Neural crest cell (in vitro differentiated cells): ENCODE measurements around the gene NUPR2. TPM values are rescaled to one million over a fixed set of nuclear protein-coding genes. Genes with fewer than 3 reads are reported as not detected.
A peak's percentile ranks its signal among the peaks of the same experiment; 100 is the strongest.
"Not testable (repeated sequence)": the region's sequence is repeated elsewhere in the genome, so short reads cannot be mapped to it uniquely, and the experiment has no call there.

Experiments
- DNase-seq: peaks from one replicate; pipeline ENCODE4 v3.0.0; 2021; ENCODE audit warnings: low read depth, mixed read lengths, low spot score
- H3K27ac Mint-ChIP-seq: one replicate; pipeline ENCODE4 v1.8.0; 2021; ENCODE audit warnings: mild to moderate bottlenecking, mixed read lengths; ENCODE audit not compliant: unreplicated experiment
- H3K27me3 Mint-ChIP-seq: 2 replicates; pipeline ENCODE4 v1.8.0; 2021; ENCODE audit warnings: low read depth, mild to moderate bottlenecking, mixed read lengths
- H3K36me3 Mint-ChIP-seq: 2 replicates; pipeline ENCODE4 v1.8.0; 2021; ENCODE audit warnings: low read depth, mild to moderate bottlenecking, mixed read lengths
- H3K4me1 Mint-ChIP-seq: 2 replicates; pipeline ENCODE4 v1.8.0; 2021; ENCODE audit warnings: mixed read lengths
- H3K4me3 Mint-ChIP-seq: one replicate; pipeline ENCODE4 v1.8.0; 2021; ENCODE audit warnings: mild to moderate bottlenecking, mixed read lengths
- H3K9me3 Mint-ChIP-seq: 2 replicates; pipeline ENCODE4 v1.8.0; 2021; ENCODE audit warnings: mixed read lengths
- total RNA-seq: library from RNA; stranded (reverse); gene quantifications from 2 replicates; pipeline ENCODE4 v1.2.1, GENCODE V29; 2021
- TF ChIP-seq, protein P1 (sequence below): fragments of 200-600 bp; sonication (generic); conservative IDR thresholded peaks from 2 replicates; pipeline ENCODE4 v1.5.0; 2021; ENCODE audit warnings: antibody characterized with exemption, mild to moderate bottlenecking

NUPR2 gene
- total RNA-seq, 1 donor from 2014 or later = not detected

DNA sequence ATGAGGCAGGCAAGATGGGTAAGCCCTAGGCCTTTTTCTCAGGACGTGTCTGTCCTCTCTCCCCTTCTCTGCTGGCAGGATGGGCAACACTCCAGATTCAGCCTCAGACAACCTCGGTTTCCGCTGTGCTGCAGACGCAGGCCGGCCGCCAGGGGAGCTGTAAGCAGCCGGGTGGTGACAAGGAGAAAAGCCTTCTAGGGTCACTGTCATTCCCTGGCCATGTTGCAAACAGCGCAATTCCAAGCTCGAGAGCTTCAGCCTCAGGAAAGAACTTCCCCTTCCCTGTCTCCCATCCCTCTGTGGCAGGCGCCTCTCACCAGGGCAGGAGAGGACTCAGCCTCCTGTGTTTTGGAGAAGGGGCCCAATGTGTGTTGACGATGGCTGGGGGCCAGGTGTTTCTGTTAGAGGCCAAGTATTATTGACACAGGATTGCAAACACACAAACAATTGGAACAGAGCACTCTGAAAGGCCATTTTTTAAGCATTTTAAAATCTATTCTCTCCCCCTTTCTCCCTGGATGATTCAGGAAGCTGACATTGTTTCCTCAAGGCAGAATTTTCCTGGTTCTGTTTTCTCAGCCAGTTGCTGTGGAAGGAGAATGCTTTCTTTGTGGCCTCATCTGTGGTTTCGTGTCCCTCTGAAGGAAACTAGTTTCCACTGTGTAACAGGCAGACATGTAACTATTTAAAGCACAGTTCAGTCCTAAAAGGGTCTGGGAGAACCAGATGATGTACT, 36.6 kb downstream of the NUPR2 start:
- H3K4me1 Mint-ChIP-seq = no peaks in the 10 kb centered on the region
- TF ChIP-seq, protein P1, sequence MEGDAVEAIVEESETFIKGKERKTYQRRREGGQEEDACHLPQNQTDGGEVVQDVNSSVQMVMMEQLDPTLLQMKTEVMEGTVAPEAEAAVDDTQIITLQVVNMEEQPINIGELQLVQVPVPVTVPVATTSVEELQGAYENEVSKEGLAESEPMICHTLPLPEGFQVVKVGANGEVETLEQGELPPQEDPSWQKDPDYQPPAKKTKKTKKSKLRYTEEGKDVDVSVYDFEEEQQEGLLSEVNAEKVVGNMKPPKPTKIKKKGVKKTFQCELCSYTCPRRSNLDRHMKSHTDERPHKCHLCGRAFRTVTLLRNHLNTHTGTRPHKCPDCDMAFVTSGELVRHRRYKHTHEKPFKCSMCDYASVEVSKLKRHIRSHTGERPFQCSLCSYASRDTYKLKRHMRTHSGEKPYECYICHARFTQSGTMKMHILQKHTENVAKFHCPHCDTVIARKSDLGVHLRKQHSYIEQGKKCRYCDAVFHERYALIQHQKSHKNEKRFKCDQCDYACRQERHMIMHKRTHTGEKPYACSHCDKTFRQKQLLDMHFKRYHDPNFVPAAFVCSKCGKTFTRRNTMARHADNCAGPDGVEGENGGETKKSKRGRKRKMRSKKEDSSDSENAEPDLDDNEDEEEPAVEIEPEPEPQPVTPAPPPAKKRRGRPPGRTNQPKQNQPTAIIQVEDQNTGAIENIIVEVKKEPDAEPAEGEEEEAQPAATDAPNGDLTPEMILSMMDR = no peak
- no peak overlapping the region for H3K4me3 Mint-ChIP-seq
- H3K27ac Mint-ChIP-seq = no peak overlapping the region
- H3K9me3 Mint-ChIP-seq = no peaks in the 10 kb centered on the region
- no peak for DNase-seq
- peaks cover 5% of the 10 kb centered on the region for H3K36me3 Mint-ChIP-seq
- no peaks in the 10 kb centered on the region for H3K27me3 Mint-ChIP-seq

DNA sequence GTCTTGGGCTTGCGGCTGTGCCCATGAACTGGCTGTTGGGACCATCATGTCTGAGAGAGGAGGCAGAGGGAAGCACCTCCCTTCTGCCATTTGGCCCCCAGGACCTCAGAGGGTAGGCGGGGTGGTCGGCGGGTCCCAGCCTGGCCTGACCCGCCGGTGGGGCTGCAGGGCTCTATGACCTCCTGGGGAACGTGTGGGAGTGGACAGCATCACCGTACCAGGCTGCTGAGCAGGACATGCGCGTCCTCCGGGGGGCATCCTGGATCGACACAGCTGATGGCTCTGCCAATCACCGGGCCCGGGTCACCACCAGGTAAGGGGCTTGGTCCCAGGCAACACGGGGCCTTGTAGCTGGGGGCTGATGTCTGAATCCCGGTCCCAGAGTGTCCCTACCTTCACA, 38.0 kb downstream of the NUPR2 start:
- no peaks in the 10 kb centered on the region for H3K9me3 Mint-ChIP-seq
- H3K4me3 Mint-ChIP-seq = no peak overlapping the region
- TF ChIP-seq, protein P1 = no peak
- DNase-seq = no peak
- H3K27me3 Mint-ChIP-seq = no peaks in the 10 kb centered on the region
- H3K27ac Mint-ChIP-seq = no peak overlapping the region
- H3K4me1 Mint-ChIP-seq = peaks cover 4% of the 10 kb centered on the region
- H3K36me3 Mint-ChIP-seq = peaks cover 7% of the 10 kb centered on the region

DNA sequence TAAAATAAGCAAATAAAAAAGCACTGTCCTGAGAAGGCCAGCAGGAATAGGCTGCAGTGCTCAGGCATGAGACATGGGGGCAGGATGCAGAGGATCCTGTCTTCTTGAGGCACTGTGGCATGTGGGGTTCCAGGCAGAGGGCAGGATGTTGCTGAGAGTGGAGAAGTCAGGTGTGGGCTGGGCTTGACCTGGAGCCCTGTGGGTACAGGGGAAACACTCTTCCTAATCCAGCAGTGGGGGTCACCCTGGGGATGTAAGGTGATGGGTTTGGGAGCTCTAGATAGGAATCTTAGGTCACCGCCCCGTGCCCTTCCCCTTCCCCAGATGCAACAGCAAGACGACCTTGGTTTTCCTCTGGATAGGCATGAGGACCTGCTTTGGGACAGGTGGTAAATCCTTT, 38.5 kb downstream of the NUPR2 start:
- Mint-ChIP-seq H3K27me3 (no peaks in the 10 kb centered on the region), H3K4me1 (peaks cover 4% of the 10 kb centered on the region), H3K4me3 (no peak overlapping the region), H3K36me3 (peaks cover 11% of the 10 kb centered on the region), H3K9me3 (no peaks in the 10 kb centered on the region), H3K27ac (no peak overlapping the region)
- no peak for DNase-seq
- TF ChIP-seq, protein P1 = no peak

DNA sequence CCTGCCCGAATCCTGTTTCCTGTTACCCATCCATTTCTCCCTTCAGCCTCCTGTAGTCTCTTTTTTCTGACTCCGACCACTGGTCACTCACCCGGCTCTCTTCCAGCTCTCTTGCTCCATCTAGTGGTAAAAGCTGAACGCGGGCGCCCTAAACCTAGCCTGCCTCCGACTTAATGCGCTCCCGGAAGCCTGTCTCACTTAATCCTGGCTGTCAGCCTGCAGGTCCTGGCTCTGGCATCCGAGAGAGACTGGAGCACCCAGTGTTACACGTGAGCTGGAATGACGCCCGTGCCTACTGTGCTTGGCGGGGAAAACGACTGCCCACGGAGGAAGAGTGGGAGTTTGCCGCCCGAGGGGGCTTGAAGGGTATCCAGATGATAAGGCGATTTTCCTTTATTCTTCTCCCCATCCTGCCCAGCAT, 41.8 kb downstream of the NUPR2 start:
- Mint-ChIP-seq H3K4me1 (peaks cover 4% of the 10 kb centered on the region), H3K4me3 (no peak overlapping the region), H3K9me3 (no peaks in the 10 kb centered on the region), H3K27me3 (no peaks in the 10 kb centered on the region), H3K27ac (no peak overlapping the region), H3K36me3 (peaks cover 16% of the 10 kb centered on the region)
- DNase-seq = peak; percentile 84
- TF ChIP-seq, protein P1 = peak; percentile 96

DNA sequence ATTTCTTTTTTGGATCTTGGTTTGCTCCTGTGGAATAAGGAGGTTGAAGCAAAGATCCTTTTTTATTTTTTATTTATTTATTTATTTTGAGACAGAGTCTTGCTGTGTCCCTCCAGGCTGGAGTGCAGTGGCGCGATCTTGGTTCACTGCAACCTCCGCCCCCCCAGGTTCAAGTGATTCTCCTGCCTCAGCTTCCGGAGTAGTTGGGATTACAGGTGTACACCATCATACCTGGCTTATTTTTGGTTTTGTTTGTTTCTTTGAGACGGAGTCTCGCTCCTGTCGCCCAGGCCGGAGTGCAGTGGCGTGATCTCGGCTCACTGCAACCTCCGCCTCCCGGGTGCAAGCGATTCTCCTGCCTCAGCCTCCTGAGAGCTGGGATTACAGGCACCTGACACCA, 49.8 kb downstream of the NUPR2 start:
- peaks cover 21% of the 10 kb centered on the region for H3K36me3 Mint-ChIP-seq
- not testable (repeated sequence) for H3K4me3 Mint-ChIP-seq, DNase-seq, H3K9me3 Mint-ChIP-seq, H3K27me3 Mint-ChIP-seq, H3K27ac Mint-ChIP-seq
- peaks cover 26% of the 10 kb centered on the region for H3K4me1 Mint-ChIP-seq

Other genes with a start within 250 kb of the NUPR2 start
- gene ZNF713, start 229.0 kb downstream of the NUPR2 start, total RNA-seq = 9.6 and 10.0 TPM in 2 replicates
- 20.3 and 22.5 TPM in 2 replicates for gene MRPS17, start 164.5 kb downstream of the NUPR2 start, total RNA-seq
- 51.2 and 54.3 TPM in 2 replicates for gene NIPSNAP2, start 151.8 kb downstream of the NUPR2 start, total RNA-seq
- gene PSPH, start 65.0 kb downstream of the NUPR2 start, total RNA-seq = 42.5 and 43.9 TPM in 2 replicates
- 221 and 229 TPM in 2 replicates for gene CCT6A, start 64.7 kb downstream of the NUPR2 start, total RNA-seq
- gene SUMF2, start 52.1 kb downstream of the NUPR2 start, total RNA-seq = 82.1 and 85.9 TPM in 2 replicates
- 1.1 and 1.7 TPM in 2 replicates for gene PHKG1, start 23.5 kb downstream of the NUPR2 start, total RNA-seq
- 318 and 330 TPM in 2 replicates for gene CHCHD2, start 9.9 kb downstream of the NUPR2 start, total RNA-seq